Measurements from ENCODE around the gene SUN2. TPM values are rescaled to one million over a fixed set of nuclear protein-coding genes. Genes with fewer than 3 reads are reported as not detected.

Gene SUN2
- total and polyA plus RNA-seq, 12 donors: 38.6 to 178 (median 97.2) TPM

- peaks cover 0 to 4% (median 0%) of the 10 kb centered on the region in 9 donors for H3K4me1 ChIP-seq
- no peak overlapping the region for H3K4me3 ChIP-seq
- H3K36me3 ChIP-seq: peaks cover 0 to 12% (median 0%) of the 10 kb centered on the region in 9 donors
- ATAC-seq: no peak
- TF ChIP-seq CTCF (IDR thresholded peaks at IDR 0.05): no peak
- no peak for DNase-seq
- H3K27ac ChIP-seq: no peak overlapping the region
- H3K9me3 ChIP-seq: no peaks in the 10 kb centered on the region
- 96 to 97% methylated on average over 4 of the region's 4 CpGs for WGBS, 2 donors
- H3K27me3 ChIP-seq: no peaks in the 10 kb centered on the region
- intact Hi-C loops (cut with DNase I): loop anchor here in 7 of 10 donors (5.0 to 10.0 kb wide), 7 partner anchors 51 to 361 kb away; partner anchors contain the start of gene NPTXR (in 2 of the 7)
Observed at GRCh38 chr22:38773363-38773946, 17.7 kb upstream of the SUN2 start.

- Histone ChIP-seq H3K4me3 (no peak overlapping the region), H3K27me3 (no peaks in the 10 kb centered on the region), H3K27ac (no peak overlapping the region), H3K4me1 (peaks cover 0 to 4% (median 0%) of the 10 kb centered on the region in 9 donors), H3K36me3 (peaks cover 0 to 4% (median 0%) of the 10 kb centered on the region in 9 donors), H3K9me3 (no peaks in the 10 kb centered on the region)
- DNase-seq: no peak
- ATAC-seq: no peak
- intact Hi-C loops (cut with DNase I): loop anchor here in 7 of 10 donors (5.0 to 10.0 kb wide), 7 partner anchors 52 to 362 kb away; partner anchors contain the start of gene NPTXR (in 2 of the 7)
- WGBS, 2 donors: 77 to 81% methylated on average over 8 of the region's 8 CpGs
- TF ChIP-seq CTCF (IDR thresholded peaks at IDR 0.05): no peak
Observed at GRCh38 chr22:38772623-38772873, 16.8 kb upstream of the SUN2 start.

- no peak for TF ChIP-seq CTCF (IDR thresholded peaks at IDR 0.05)
- no peak overlapping the region for H3K27ac ChIP-seq
- peaks cover 0 to 4% (median 0%) of the 10 kb centered on the region in 9 donors for H3K4me1 ChIP-seq
- no peaks in the 10 kb centered on the region for H3K9me3 ChIP-seq
- intact Hi-C loops (cut with DNase I): loop anchor here in 7 of 10 donors (5.0 to 10.0 kb wide), 7 partner anchors 54 to 364 kb away; partner anchors contain the start of gene NPTXR (in 2 of the 7)
- peaks cover 0 to 7% (median 0%) of the 10 kb centered on the region in 7 donors for H3K27me3 ChIP-seq
- WGBS, 2 donors: 92 to 94% methylated on average over 16 of the region's 16 CpGs
- ATAC-seq (no peak), DNase-seq (no peak)
- H3K4me3 ChIP-seq: no peak overlapping the region
- H3K36me3 ChIP-seq: no peaks in the 10 kb centered on the region
Observed at GRCh38 chr22:38770257-38770949, 14.6 kb upstream of the SUN2 start.

GRCh38 chr22:38768036-38768435, 12.2 kb upstream of the SUN2 start:
- TF ChIP-seq CTCF (IDR thresholded peaks at IDR 0.05): no peak
- DNase-seq (no peak), ATAC-seq (no peak)
- no peaks in the 10 kb centered on the region for H3K9me3 ChIP-seq
- peaks cover 0 to 7% (median 0%) of the 10 kb centered on the region in 7 donors for H3K27me3 ChIP-seq
- H3K27ac ChIP-seq: no peak overlapping the region
- no peaks in the 10 kb centered on the region for H3K36me3 ChIP-seq
- intact Hi-C loops (cut with DNase I): loop anchor here in 8 of 10 donors (2.0 to 10.0 kb wide), 11 partner anchors 35 to 359 kb away; partner anchors contain the start of gene NPTXR (in 2 of the 8)
- peaks cover 0 to 4% (median 0%) of the 10 kb centered on the region in 9 donors for H3K4me1 ChIP-seq
- H3K4me3 ChIP-seq: no peak overlapping the region
- 93 to 94% methylated on average over 11 of the region's 11 CpGs for WGBS, 2 donors
